Left ventricle myocardium inferior (tissue), 1 donor: ENCODE data around the gene CDK5. TPM values are rescaled to one million over a fixed set of nuclear protein-coding genes. Genes with fewer than 3 reads are reported as not detected.
A peak's percentile ranks its signal among the peaks of the same experiment; 100 is the strongest.

Experiments
- DNase-seq: peaks from one replicate; pipeline ENCODE4 v3.0.0-alpha.2; 2020
- H3K27ac ChIP-seq: fragments of 200-600 bp; replicated peaks from 2 replicates; pipeline ENCODE4 v1.8.0; 2021
- H3K27me3 ChIP-seq: fragments of 200-600 bp; 2 replicates; pipeline ENCODE4 v1.8.0; 2021; ENCODE audit warnings: low read depth
- H3K36me3 ChIP-seq: fragments of 200-600 bp; 2 replicates; pipeline ENCODE4 v1.8.0; 2021
- H3K4me1 ChIP-seq: fragments of 200-600 bp; 2 replicates; pipeline ENCODE4 v1.8.0; 2021
- H3K4me3 ChIP-seq: fragments of 200-600 bp; 2 replicates; pipeline ENCODE4 v1.8.0; 2021; ENCODE audit warnings: mild to moderate bottlenecking, moderate library complexity
- H3K9me3 ChIP-seq: fragments of 200-600 bp; replicated peaks from 2 replicates; pipeline ENCODE4 v1.8.0; 2021
- intact Hi-C: fragments of 100-400 bp; cut with micrococcal nuclease; formaldehyde crosslinking; loops from one replicate; pipeline ENCODE4 v1.11.0; 2022
- long read RNA-seq: library from polyadenylated mRNA; unstranded; transcript quantifications from one replicate; pipeline ENCODE4 v2.0.0, GENCODE V29; 2021
- total RNA-seq: library from RNA; stranded (reverse); fragmentation: NEBNext Ultra II Directional; extraction: Animal tissue kit (Norgen Biotek cat#: 25700); gene quantifications from one replicate; pipeline ENCODE4 v1.2.1, GENCODE V29; 2021
- TF ChIP-seq, protein P1 (sequence below): fragments of 200-600 bp; IDR thresholded peaks from 2 replicates; pipeline ENCODE4 v1.8.0; 2021; ENCODE audit warnings: antibody characterized with exemption, mild to moderate bottlenecking, borderline replicate concordance
- donor health status: DM: no; HTN: yes; CAD: no; lungs with severe emphysema.

The CDK5 gene
- total RNA-seq: 9.6 TPM
- long read RNA-seq, transcript CDK5-204 (12 exons, 1,758 nt): major isoform, 8 of 11 reads
- long read RNA-seq, partial matches to known transcripts: 3 of 11 reads
- long read RNA-seq, other reads (novel, unspliced or antisense): 0 of 11 reads

DNA sequence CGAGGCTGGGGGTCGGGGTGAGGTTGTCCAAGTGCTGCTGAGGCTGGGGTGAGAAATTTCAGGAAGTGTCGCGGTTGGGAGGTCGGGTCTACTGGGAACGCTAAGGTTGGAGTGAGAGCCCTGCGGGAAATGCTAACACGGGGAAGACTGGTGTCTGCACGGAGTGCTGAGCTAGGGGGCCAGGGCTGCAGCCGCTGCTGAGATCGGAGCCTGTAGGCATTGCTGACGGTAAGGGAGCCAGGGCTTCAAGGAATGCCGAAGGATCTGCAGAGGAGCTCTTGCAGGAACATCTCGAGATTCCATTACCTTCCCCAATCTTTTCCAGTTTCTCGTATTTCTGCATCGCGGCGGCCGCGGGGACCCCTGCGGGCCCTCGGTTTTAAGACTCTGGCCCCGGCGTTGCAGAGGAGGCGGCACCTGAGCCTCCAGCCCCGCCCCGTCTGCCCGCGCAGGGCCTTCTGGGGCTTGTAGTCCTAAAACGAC lies at the start of gene CDK5:
TSS of gene CDK5 (minus strand) at position 392 of the 483 bp plus-strand sequence. CDS start at position 343, 49 bp downstream.
- no peaks in the 10 kb centered on the region for H3K9me3 ChIP-seq
- H3K36me3 ChIP-seq: no peaks in the 10 kb centered on the region
- peaks cover 55% of the 10 kb centered on the region for H3K4me1 ChIP-seq
- H3K4me3 ChIP-seq: peak within 1 kb of the TSS; percentile 93
- TF ChIP-seq, protein P1, sequence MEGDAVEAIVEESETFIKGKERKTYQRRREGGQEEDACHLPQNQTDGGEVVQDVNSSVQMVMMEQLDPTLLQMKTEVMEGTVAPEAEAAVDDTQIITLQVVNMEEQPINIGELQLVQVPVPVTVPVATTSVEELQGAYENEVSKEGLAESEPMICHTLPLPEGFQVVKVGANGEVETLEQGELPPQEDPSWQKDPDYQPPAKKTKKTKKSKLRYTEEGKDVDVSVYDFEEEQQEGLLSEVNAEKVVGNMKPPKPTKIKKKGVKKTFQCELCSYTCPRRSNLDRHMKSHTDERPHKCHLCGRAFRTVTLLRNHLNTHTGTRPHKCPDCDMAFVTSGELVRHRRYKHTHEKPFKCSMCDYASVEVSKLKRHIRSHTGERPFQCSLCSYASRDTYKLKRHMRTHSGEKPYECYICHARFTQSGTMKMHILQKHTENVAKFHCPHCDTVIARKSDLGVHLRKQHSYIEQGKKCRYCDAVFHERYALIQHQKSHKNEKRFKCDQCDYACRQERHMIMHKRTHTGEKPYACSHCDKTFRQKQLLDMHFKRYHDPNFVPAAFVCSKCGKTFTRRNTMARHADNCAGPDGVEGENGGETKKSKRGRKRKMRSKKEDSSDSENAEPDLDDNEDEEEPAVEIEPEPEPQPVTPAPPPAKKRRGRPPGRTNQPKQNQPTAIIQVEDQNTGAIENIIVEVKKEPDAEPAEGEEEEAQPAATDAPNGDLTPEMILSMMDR: no peak
- no peak for DNase-seq
- no peaks in the 10 kb centered on the region for H3K27me3 ChIP-seq
- H3K27ac ChIP-seq: peak within 1 kb of the TSS; percentile 97
- intact Hi-C loops: no loop called here

DNA sequence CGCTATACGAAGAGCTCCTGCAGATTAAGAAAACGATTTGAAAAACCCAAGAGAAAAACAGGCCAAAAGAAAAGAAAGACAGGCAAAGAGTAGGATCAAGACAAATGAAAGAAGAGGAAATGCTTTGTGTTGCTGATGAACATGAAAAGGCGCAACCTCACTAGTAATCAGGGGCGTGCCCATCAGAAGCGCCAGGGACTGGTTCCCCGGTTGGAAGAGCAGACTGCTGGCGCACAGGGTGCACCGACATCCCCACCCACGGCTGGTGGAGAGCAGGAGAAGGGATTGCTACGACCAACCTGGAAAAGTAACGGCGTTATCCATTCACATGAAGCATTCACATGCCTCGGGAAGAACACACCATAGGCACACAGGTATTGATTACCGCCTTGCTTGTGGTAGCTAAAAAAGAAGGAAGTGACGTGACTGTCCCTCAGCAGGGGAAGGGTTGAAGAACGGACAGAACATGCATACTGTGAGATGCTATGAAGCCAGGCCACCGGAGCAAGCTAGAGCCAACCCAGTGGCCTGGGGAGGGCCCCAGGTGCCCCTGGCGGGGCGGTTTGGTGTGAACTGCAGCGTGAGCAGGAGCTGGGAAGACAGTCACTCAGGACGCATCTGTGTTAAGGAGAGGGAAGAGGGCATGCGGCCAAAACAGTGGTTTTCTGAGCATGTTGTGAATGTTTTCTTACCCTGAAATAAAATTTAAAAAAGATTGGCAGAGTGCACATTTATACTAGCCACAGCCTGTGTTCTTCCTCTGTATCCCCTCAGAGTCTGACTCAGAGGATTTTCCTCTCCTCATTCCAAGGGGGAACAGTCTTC lies 46.9 kb upstream of the CDK5 start:
- H3K27me3 ChIP-seq: no peaks in the 10 kb centered on the region
- intact Hi-C loops: loop anchor here (10.0 kb wide), 1 partner anchor 70 kb away; no protein-coding TSS in a partner anchor
- no peak overlapping the region for H3K4me3 ChIP-seq
- peaks cover 42% of the 10 kb centered on the region for H3K4me1 ChIP-seq
- DNase-seq: no peak
- no peaks in the 10 kb centered on the region for H3K9me3 ChIP-seq
- no peak overlapping the region for H3K27ac ChIP-seq
- TF ChIP-seq, protein P1: no peak
- H3K36me3 ChIP-seq: peaks cover 4% of the 10 kb centered on the region

DNA sequence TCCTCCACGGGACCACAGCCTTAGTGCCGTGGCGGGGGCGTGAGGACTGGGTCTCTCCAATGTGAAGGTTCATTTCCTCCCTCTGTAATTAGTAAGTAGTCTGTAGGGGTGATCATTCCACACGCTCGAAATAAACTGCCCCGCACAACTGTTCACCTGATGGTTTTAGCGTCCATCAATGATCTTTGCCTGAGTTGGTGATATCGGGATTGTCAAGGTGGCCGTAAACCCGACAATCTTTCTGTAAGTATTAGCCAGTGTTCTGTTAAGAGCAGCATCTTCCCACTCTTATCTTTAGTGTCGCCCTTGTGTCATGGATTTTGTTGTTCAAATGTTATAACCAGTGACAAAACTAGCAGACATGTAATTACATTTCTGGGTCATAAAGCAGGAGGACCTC lies 46.3 kb upstream of the CDK5 start:
- intact Hi-C loops: loop anchor here (10.0 kb wide), 1 partner anchor 69 kb away; no protein-coding TSS in a partner anchor
- Histone ChIP-seq H3K4me3 (no peak overlapping the region), H3K9me3 (no peaks in the 10 kb centered on the region), H3K27me3 (no peaks in the 10 kb centered on the region), H3K27ac (no peak overlapping the region), H3K4me1 (peaks cover 46% of the 10 kb centered on the region), H3K36me3 (peaks cover 4% of the 10 kb centered on the region)
- TF ChIP-seq, protein P1: no peak
- DNase-seq: no peak

DNA sequence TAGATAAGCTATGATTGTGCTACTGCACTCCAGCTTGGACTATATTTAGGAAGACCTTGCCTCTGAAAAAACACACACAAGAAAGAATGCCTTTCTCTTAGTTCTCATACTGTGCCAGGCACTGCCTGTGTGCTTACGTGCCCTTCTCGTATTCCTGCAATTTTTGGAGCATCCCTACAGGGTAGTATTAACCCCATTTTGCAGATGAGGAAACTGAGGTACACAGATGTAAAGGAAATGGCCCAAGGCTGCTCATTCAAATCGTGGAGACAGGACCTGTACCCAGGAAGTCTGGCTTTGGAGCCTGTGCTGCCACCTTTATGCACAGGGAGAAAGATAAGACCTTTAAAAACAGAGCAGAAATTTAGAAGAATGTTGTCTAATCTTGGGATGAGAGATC lies 45.3 kb upstream of the CDK5 start:
- no peak overlapping the region for H3K27ac ChIP-seq
- H3K9me3 ChIP-seq: no peaks in the 10 kb centered on the region
- H3K36me3 ChIP-seq: peaks cover 4% of the 10 kb centered on the region
- DNase-seq: no peak
- no peaks in the 10 kb centered on the region for H3K27me3 ChIP-seq
- TF ChIP-seq, protein P1: no peak
- H3K4me1 ChIP-seq: peaks cover 49% of the 10 kb centered on the region
- no peak overlapping the region for H3K4me3 ChIP-seq
- intact Hi-C loops: loop anchor here (10.0 kb wide), 1 partner anchor 68 kb away; no protein-coding TSS in a partner anchor

GRCh38 chr7:151101621-151102396 lies 44.1 kb upstream of the CDK5 start:
- TF ChIP-seq, protein P1: no peak
- H3K9me3 ChIP-seq: no peaks in the 10 kb centered on the region
- peak overlapping the region; percentile 8 for H3K27ac ChIP-seq
- DNase-seq: no peak
- H3K4me1 ChIP-seq: peaks cover 56% of the 10 kb centered on the region
- no peaks in the 10 kb centered on the region for H3K27me3 ChIP-seq
- H3K36me3 ChIP-seq: peaks cover 4% of the 10 kb centered on the region
- no peak overlapping the region for H3K4me3 ChIP-seq
- intact Hi-C loops: loop anchor here (10.0 kb wide), 1 partner anchor 67 kb away; no protein-coding TSS in a partner anchor
